Spleen (tissue), 7 donors: ENCODE results near the gene UBE2D2.

Experiments used
- POLR2A ChIP-seq, 3 donors: fragments of 450-650 bp; IDR thresholded peaks; one replicate each; pipeline ENCODE4 v1.5.1; 2017; ENCODE audit warnings: antibody characterized with exemption in 3 of 3, mild to moderate bottlenecking in 1 of 3
- POLR2AphosphoS5 ChIP-seq, 3 donors: sonication (generic); formaldehyde crosslinking; IDR thresholded peaks; one replicate each; pipeline ENCODE4 v1.5.1; 2017; ENCODE audit warnings: antibody characterized with exemption in 3 of 3
- TF ChIP-seq, protein P1 (sequence below), 11 experiments: fragments of 200-600 bp in 7 of 11; fragments of 450-650 bp in 4 of 11; sonication (generic) in 4 of 11; IDR thresholded peaks in 8 of 11; conservative IDR thresholded peaks in 3 of 11; 1 replicate in 7 of 11; 2 replicates in 4 of 11; pipeline versions ENCODE4 v1.4.0 to v1.8.0; 2016 to 2021; ENCODE audit warnings: antibody characterized with exemption in 11 of 11, inconsistent platforms in 4 of 11, mild to moderate bottlenecking in 1 of 11
- donor health status: DM: no; HTN: no; CAD: no; lungs with moderate emphysema.
- donor health status: DM: no; HTN: no; CAD: no.
- donor health status: DM: no; HTN: no; CAD: no.

DNA sequence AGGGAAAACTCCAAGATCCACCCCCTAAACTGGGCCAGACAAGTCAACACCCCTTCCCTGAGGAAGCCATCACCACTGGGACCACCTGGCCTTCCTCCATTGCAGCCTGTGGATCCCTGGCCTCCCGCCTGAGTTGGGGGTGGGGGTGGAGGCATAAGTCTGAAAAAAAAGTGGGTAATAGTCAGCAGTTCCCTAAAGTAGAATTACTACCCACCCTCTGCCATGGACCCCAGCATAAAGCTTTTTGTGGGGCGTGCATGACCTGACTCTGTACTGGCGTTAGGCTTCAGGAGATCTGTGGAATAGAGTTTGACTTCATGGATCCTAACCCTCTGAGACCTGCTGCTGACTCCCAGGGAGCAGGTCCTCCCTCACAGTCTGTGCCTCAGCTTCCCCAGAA, 85.0 kb downstream of the UBE2D2 start:
- TF ChIP-seq, protein P1, sequence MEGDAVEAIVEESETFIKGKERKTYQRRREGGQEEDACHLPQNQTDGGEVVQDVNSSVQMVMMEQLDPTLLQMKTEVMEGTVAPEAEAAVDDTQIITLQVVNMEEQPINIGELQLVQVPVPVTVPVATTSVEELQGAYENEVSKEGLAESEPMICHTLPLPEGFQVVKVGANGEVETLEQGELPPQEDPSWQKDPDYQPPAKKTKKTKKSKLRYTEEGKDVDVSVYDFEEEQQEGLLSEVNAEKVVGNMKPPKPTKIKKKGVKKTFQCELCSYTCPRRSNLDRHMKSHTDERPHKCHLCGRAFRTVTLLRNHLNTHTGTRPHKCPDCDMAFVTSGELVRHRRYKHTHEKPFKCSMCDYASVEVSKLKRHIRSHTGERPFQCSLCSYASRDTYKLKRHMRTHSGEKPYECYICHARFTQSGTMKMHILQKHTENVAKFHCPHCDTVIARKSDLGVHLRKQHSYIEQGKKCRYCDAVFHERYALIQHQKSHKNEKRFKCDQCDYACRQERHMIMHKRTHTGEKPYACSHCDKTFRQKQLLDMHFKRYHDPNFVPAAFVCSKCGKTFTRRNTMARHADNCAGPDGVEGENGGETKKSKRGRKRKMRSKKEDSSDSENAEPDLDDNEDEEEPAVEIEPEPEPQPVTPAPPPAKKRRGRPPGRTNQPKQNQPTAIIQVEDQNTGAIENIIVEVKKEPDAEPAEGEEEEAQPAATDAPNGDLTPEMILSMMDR (IDR thresholded peaks at IDR 0.05 in 8 of 11, conservative IDR thresholded peaks at IDR 0.05 in 3 of 11): no peak
- TF ChIP-seq POLR2A (IDR thresholded peaks at IDR 0.05) (no peak), POLR2AphosphoS5 (IDR thresholded peaks at IDR 0.05) (no peak)
